Superior temporal gyrus (tissue), 1 donor: ENCODE results near the gene CCDC174.
"Not testable (repeated sequence)": the region's sequence is repeated elsewhere in the genome, so short reads cannot be mapped to it uniquely, and the experiment has no call there.

Experiments used
- DNase-seq: peaks from one replicate; pipeline ENCODE4 v3.0.0-alpha.2; 2016; ENCODE audit errors: extremely low spot score

CCDC174 gene

DNA sequence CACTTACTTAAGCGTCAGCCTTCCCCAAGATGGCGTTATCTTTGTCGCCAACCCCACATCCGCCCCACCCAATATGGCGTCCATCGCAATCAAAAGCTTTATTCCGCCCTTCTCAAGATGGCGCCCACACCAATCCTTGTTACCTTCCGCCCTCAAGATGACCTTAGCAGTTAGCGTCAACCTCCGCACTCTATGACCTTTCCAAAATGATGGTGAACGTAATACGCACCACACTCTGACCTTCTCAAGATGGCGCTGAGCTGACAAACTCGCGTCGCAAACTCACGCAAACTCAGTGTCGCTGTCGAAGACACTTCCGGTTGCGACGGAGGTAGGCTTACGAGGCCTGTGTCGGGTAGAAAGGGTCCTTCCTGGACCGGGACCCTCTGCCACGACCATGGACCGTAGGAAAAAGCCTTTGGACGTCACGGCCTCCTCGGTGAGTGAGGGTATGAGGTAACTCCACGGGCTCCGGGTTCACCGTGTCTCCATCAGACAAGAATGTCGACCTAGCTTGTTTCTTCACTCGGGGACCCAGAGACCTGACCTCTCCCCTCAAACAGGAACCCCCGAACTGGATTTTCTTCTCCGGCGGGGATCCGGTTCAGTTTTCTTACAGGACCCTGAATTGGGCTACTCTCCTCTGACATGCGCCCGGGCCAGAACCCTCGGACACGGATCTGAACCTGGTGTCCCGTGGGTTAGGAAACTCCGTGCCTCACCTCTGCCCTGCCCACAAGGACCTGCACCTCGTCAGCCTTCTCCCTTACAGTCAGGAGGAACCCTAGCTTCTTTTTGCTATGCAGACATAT lies at the start of gene CCDC174:
TSS of gene CCDC174 (plus strand) at position 323 of the 812 bp plus-strand sequence. CDS start at position 398, 75 bp downstream.
- peak; percentile 100 for DNase-seq

DNA sequence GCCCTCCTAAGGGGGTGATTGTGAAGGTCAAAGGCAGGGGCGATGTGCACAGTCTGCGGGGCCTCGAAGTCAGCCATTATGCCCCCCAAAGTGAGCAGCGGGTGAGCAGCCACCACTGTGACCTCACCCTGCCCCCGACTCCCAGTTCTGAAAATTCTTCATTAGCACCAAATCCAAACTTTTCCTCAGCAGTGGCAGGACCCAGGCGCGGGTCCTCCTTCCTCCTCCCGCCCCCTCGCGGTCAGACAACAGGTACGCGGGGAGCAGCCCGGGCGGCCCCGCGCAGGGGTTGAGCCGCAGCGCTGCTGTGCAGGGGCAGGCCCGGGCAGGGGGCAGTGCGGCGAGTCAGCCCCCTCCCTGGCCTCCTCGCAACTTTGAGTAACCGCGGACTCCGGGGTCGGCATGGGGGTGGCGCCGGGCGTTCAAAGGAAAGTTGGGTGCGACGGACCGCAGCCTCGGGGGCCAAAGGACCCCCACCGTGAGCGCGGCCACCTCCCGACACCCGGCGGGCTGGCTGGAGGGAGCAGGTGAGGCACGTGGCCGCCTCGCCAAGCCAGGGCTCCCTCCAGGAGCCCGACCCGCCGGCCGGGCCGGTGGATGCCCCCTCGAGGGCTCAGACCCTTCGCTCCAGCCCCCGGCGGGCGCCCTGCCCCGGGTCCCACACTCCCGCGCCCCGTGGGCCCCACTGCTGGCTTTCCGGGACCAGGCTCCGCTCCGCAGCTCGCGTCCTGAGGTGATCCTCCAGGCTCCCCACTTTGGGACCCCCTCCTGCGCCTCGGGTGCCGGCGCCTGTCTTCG lies 49.4 kb upstream of the CCDC174 start:
- DNase-seq: no peak

DNA sequence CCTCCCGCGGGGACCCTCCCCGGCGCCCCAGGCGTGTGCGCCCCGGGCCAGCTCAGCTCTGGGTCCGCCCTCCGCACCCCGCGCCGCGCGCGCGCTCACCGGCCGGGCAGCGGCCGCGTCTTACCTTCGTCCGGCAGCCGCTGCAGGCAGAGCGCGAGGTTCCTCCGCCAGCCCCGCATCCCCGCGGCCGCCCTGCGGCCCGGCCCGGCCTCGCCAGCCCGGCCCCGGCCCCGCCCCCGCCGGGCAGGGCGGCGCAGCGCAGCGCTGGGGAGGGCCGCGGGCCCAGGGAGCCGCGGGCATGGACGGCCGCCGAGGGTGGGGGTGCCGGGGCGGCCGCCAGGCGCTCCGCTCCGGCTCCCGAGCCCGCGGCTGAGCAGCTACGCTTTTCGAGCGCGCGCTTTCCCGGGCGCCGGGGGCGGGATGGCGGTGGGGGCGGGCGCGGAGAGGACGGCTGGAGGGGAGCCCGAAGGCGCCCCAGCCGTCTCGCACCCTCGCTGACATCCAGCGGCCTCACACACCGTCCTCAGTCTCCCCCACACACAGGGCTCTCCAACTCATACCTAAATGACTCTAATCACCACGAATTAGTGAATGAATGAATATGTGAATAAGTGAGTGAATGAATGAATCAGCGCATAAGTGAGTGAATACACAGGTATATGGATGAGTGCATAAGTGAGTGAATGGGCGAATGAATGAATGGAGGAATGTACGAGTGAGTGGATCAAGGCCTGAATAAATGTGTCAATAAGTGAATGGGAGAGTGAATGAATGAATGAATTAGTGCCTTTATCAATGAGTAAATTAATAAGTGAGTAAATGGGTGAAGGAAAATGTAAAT lies 48.5 kb upstream of the CCDC174 start:
- no peak for DNase-seq

DNA sequence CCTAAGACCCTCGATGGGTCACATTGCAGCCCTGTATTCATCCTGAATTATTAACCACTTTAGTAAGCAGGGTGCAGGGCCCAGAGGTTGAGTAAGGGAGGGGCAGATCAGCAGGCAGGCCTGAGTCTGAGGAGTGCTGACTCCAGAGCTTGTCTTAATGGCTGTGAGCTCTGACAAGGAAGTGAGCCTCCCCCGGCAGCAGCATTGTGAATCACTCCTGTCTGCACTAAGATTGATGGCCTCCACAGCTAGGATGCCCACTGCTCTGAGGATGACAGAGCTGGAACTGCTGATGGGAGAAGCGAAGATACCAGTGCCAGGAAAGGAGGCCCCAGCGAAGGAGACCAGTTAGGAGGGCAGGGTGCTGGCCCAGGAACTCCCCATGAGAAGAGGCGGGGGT lies 46.5 kb upstream of the CCDC174 start:
- DNase-seq: no peak

DNA sequence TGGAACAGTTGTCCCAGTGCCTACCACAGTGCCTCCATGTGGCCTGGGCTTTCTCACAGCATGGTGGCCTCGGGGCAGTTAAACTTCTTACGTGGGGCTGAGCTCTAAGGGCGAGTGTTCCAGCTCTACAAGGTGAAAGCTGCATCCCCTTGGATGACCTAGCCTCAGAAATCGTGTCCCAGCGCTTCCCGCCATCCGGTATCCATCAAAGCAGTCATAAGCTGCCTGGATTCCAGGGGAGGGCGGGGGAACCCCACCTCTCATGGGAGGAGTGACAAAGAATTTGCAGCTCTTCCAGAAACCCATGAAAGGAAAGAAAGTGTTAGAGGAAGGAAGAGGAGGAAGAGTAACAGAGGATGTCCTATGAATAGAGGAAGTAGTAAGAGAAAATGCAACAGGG lies 45.8 kb upstream of the CCDC174 start:
- no peak for DNase-seq

DNA sequence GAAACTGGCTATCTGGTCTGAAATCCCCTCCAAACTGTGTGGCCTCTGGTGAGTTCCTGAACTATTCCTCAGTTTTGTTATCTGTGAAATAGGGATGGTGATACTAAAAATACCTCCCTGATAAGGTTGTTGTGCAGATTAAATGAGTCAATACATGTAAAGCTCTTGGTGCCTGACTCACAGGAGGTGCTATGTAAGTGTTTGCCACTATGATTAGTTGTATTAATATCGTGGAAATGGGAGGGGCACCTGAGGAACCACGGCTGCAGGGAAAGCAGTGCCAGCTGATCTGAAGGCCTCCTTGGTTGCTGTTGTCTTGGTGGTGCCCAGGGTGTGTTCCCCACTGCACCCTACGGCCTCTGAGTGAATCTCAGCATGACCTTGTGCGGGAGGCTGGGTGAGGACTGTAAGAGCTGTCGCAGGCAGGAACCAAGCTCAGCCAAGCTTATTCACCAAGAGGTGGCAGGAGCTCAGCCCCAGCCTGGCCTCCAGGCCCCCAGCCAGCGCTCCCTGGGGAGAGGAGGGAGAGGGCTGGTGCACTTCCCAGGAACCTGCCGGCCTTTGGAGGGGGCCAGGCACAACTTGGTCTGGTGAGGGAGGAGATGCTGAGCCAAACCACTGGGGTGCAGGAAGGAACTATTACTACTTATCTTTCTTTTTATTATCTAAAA lies 44.8 kb upstream of the CCDC174 start:
- DNase-seq: no peak

DNA sequence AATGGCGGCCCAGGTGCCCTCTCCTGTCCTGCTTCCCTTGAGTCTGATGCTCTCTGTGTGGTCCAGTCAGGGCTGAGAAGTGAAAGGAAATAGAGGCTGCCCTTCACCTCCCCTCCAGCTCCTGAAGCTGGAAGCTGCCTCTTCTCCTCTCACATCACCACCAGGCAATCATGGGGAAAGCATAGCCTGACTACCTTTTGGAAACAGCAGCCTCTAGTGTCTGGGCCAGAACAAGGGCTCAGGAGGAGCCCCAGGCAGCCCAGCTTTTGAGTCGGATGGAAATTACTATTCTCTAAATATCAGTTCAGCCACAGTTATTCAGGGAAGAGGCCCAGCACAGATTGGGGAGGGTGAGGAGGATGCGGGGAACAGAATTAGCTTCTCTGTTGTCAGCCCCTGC lies 43.3 kb upstream of the CCDC174 start:
- no peak for DNase-seq

DNA sequence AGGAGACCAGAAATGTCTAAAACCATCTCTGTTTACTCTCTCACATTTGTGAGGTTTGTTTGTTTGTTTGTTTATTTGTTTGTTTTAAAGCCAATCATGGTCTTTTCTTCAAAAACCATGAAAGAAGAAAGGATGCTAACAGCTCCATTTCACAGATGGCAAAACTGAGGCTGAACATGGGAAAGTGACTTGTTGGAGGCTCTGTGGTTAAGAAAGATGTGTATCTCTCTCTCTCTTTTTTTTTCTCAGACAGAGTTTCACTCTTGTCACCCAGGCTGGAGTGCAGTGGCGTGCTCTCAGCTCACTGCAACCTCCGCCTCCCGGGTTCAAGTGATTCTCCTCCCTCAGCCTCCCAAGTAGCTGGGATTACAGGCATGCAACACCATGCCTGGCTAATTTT lies 42.5 kb upstream of the CCDC174 start:
- not testable (repeated sequence) for DNase-seq

DNA sequence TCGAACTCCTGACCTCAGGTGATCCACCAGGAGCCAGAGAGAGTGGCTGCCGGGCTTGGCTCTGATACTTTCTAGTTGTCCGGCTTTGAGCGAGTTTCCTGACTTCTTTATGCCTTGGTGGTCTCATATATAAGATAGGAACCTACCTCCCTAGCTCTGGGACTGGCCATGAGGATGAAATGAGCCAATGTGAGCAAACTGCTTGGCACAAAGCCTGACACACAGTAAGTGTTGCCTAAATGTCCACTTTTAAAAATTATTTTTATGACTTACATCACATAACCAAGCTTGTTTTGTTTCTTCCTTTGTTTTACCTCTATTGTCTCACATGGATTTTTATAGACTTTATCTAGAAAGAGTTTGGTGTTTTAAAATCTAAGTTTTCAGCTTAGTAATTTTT lies 42.1 kb upstream of the CCDC174 start:
- DNase-seq: no peak

DNA sequence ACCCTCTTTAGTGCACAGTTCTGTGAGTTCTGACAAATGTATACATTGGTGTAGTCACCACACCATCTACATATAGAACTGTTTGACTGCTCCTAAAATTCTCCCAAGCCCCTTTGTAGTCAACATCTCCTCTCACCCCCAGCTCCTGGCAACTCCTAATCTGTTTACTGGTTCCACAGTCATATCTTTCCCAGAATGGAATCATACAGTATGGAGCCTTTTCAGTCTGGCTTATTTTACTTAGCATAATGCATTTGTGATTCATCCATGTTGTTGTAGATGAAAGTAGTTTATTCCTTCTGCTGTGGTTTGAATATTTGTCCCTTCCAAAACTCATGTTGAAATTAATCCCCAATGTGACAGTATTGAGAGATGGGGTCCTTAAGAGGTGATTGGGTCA lies 41.6 kb upstream of the CCDC174 start:
- no peak for DNase-seq

DNA sequence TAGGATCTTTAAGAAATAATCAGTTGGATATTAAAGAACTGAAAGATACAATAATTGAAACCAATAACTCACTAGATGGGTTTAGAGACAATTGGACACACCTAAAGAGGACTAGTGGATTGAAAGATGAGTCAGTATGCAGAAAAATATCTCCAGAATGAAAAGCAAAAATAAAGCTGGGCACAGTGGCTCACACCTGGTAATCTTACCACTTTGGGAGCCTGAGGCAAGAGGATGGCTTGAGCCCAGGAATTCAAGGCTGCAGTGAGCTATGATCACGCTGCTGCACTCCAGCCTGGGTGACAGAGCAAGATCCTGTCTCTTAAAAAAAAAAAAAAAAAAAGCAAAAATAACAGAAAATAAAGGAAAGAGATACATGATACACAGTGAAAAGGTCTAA lies 37.4 kb upstream of the CCDC174 start:
- DNase-seq: no peak

DNA sequence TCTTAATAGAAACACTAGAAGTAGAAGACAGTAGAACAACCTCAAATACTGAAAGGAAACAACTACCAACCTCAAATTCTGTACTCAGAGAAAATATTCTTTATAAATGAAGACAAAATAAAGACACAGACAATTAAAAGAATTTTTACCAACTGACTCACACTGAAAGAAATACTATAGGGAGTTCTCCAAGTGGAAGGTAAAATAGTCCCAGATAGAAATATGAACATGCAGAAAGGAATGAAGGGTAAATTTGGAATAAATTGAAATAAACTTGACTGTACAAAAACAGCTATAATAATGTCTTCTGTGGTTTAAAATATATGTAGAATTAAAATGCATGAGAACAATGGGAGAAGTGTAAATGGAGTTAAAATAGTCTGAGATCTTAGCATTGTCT lies 36.7 kb upstream of the CCDC174 start:
- no peak for DNase-seq

DNA sequence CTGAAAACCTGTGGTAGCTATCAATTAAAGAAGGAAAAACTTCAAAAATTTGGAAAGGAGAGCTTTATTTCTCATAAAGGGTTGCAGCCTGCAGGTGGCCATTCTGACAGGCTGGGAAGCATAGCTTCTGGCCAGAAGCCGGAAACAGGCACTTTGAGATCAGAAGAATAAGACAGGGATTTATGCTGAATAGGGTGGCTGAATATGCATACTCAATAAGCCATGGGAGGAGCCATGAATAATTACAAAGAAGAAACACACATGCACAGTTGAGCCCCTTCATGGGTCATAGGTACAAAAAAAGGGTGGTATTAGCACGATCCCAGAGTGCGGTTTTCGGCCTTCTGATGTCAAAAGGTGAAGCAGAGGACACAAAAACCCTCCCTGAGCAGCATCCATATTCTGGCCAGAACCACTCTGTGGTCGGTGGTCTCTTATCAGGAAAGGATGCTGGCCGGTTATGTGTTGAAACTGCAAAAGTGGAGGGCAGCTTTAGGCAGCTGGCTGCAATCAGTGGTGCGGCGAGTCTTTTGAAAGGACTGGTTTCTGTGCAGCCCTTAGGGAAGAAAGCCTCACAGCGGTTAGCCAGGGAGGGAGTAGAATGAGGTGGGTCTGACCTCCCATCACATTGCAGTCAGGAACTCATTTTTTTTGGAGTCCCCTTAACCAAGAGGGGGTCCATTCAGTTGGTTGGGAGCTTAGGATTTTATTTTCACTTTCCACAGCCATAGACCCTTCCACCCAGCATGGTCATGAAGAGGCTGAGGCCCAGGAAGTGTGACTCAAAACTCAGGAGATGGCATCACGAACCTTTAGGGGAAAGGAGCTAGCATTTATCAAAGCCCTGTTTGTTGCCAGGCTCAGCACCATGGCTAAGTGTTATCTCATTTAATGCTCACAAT lies 34.7 kb upstream of the CCDC174 start:
- DNase-seq: no peak

DNA sequence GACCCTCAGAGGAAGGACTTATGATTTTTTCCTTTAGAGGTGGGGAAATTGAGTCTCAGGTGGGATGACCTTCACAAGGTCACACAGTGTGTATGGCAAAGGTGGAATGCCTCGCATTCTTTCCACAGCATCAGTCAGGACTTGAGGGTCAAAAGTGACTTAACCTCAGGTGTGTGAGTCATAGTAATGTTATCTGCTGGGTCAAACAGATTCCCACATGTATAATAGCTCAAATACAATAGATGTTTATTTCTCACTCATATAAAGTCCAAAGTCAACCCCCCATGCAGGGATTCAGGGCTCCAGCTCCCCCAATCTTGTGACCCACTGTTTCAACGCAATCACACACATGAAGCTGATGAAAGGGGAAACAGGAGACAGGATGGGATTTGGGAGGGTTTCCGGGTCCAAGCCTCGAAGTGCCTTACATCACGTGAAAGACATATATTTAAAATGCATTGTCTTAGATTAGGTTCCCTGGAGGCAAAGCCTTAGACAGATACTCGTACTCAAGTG lies 34.0 kb upstream of the CCDC174 start:
- no peak for DNase-seq

DNA sequence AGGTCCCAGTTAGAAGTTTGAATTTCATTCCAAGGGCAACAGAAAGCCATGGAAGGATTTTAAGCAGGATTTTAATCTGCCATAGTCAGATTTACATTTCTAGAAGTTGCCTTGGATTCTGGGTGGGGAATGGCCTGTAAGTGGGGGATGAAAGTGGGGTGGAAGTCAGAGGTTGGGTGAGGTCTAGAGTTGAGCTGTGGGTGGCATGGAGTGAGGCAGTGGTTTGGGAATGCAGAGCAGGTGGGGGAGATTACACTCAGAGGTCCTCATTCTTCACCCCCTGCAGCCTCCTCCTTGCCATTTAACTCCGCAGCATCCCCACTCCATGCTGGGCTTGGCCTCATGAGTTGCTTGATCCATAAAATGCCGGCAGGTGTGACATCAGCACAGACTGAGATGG lies 32.0 kb upstream of the CCDC174 start:
- DNase-seq: no peak

DNA sequence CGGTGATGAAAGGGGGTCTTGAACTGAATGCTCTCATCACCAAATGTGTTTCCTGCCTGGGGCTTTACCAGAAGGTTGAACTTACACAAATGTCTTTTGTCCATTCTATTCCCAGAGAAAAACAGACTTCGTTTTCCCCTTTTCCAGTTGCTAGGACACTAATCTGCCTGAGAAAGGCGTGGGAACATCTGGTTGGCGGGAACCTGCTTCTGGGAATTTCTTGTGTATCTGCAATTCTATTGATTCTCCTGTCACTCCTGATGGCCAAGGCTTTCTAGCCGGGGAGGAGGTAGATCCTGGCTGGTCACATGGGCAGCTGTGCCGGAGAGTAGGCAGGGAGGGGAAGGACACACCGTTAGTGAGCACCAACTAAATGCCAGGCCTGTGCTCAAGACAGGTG lies 31.1 kb upstream of the CCDC174 start:
- no peak for DNase-seq

DNA sequence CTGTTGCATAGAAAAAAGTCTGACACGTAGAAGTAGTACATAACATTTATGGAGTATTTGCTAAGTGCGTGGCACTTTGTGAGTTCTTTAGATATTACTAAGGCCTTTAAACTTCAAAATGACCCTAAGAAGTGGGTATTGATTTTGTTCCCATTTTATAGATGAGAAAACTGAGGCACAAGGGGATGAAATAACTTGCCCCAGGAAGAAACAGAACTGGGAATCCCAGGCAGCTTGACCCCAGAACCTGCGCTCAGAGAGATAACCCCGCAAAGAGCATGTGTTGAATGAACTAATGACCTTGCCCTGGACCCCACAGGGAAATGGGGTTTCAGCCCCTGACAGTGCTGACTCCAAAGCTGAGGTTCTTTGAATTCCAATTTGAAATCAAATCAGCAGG lies 30.5 kb upstream of the CCDC174 start:
- DNase-seq: no peak

DNA sequence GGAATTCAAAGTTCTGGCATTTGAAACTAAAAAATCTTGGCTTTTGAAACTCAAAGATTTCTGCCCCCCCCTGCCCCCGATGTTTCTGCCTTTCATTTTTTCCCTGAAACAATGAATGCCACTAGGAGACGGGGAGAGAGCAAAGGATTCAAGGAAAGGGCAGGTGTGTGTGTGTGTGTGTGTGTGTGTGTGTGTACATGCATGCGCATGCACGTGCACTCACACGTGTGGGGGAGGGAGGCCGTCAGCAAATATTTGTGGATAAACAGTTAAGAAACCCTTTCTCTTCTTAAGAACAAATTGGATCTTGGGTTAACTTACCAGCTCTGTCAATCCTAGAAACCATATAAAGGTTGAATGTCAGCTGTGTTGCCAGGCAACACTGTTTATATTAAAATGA lies 29.2 kb upstream of the CCDC174 start:
- no peak for DNase-seq

DNA sequence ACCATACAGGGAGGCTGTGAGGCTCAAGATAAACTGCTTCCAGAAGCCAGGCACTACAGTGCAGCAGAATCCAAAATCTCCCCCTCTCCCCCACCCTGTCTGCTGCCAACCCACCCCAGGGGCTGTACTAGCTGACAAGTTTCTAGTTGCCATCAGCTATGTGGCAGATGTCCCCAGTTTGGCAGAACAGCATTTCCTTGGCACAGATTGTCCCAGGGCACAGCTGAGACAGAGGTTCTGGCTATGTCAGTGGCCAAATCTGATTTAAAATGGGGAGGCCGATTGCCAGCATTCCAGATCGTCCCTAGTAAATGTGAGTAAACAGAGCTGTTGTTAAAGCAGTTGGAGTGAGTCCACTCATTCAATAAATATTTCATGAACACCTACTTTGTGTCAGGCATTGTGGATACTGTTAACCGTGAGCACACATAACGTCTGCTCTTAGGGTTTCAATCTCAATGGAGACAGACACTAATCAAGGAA lies 28.0 kb upstream of the CCDC174 start:
- DNase-seq: no peak

DNA sequence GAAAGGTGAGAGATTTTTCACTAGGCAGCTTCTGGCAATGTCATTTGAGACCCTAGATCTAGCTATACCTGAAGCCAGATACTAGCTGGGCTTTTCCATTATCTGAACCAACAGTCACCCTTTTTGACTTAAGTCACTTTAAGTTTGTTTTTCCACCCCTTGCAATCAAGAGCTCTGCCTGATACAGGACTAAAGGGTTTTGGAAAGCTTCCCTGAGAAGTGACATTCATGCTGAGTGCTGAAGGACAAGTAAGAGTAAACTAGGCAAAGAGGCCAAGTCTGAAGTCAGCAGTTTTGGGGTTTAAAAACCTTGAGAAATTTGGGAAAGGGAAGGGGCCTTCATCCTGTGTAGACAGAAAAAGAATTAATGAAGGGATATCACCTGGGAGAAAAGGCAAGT lies 27.1 kb upstream of the CCDC174 start:
- no peak for DNase-seq
